Gastroesophageal sphincter (tissue), 3 donors: ENCODE data around the gene LSAMP.

Source experiments
- CTCF ChIP-seq, 4 experiments: fragments of 200-600 bp in 2 of 4; fragments of 450-650 bp in 2 of 4; sonication (generic) in 1 of 4; IDR thresholded peaks; one replicate each; pipeline ENCODE4 v1.5.1; 2017 to 2019; ENCODE audit warnings: antibody characterized with exemption in 4 of 4, mild to moderate bottlenecking in 2 of 4, moderate library complexity in 2 of 4
- EP300 ChIP-seq: sonication (generic); formaldehyde crosslinking; IDR thresholded peaks from one replicate; pipeline ENCODE4 v1.6.1; 2017; ENCODE audit warnings: antibody characterized with exemption, mild to moderate bottlenecking
- POLR2A ChIP-seq, 2 donors: fragments of 450-650 bp; IDR thresholded peaks; one replicate each; pipeline ENCODE4 v1.6.1; 2017; ENCODE audit warnings: antibody characterized with exemption in 2 of 2, mild to moderate bottlenecking in 2 of 2, moderate library complexity in 1 of 2

GRCh38 chr3:115758076-115758763, 687.1 kb downstream of the LSAMP start:
- TF ChIP-seq CTCF (IDR thresholded peaks at IDR 0.05) (no peak), POLR2A (IDR thresholded peaks at IDR 0.05) (no peak), EP300 (no peak)
